NOMO-1 treated with dmso at 0.1 percent for 144 hours (cell line): ENCODE data around the gene MOB4.
"Not testable (repeated sequence)": the region's sequence is repeated elsewhere in the genome, so short reads cannot be mapped to it uniquely, and the experiment has no call there.

Source experiments
- DNase-seq: peaks from one replicate; lab custom pipeline; 2025; ENCODE audit not compliant: unreplicated experiment; lab: John Stamatoyannopoulos, UW

Gene MOB4

GRCh38 chr2:197587255-197587654 lies 71.4 kb downstream of the MOB4 start:
- DNase-seq, result not testable (repeated sequence)

- DNase-seq, result no peak
Observed at GRCh38 chr2:197591339-197592072, 75.6 kb downstream of the MOB4 start.

- DNase-seq, result no peak
Observed at GRCh38 chr2:197596766-197597165, 80.9 kb downstream of the MOB4 start.

- no peak for DNase-seq
Observed at GRCh38 chr2:197597166-197597565, 81.3 kb downstream of the MOB4 start.

DNA sequence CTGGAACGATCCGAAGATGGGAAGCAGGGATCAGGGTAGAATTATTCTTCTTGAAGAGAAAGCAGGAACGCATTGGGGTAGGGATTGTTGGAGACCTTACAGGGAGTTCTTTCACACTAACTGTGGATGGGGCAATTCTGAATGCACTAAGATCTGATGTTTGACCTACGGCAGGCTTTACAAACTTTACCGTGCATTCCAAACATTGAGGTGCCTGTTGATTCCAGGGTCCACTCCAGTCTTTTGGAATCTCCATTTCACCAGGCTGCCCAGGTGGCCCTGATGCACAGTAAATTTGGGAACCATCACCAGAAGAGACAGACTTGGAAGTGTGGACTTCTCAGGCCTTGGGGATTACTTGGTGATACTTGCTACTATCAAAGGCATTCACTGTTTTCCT lies 82.6 kb downstream of the MOB4 start:
- no peak for DNase-seq

DNA sequence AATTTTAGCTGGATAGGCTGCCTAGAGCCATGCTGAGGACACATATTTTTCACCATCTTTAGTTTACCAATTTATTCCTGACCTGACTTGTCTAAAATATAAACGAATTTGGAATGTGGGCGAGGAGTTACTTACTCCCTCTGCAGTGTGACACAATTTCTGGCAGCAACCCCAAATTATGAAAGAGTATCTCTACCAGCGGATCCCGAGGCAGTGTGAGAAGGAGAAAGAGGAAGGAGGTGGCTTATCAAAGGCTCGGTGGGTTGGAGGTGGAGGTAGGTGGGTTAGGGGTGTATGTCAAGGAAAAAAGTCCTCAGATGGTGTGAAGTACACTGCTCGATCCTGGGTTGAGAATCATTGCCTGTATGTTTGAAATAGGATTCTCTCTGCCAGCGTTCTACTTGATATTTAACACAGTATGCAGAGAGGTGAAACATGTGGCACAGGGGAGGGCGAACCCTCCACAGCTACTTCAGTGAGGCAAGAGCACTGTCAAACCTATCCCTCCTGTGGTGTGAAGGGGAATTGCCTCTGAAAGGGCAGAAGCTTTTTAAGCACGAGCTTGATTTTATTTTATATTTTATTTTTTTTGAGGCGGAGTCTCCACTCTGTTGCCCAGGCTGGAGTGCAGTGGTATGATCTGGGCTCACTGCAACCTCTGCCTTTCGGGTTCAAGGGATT lies 83.6 kb downstream of the MOB4 start:
- DNase-seq, result peak; percentile 29

DNA sequence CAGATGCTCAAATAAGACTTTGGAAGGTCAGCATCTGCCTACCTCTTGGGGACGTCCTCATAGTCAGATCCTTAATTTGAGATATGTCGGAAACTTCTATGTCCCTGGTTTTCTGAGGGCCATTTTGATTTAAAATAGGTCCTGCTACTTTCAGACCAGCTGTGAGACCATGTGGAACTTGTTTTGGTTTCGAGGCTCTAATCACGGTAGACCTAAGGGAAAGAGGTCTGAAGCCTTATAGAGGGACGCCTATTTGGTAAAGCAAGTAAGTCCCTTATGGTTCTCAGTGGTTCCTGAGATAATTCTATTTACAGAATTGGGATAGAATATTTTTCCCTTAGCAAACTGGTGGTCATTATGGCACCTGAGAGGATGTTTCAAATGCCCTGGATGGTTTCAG lies 84.4 kb downstream of the MOB4 start:
- DNase-seq, result no peak

DNA sequence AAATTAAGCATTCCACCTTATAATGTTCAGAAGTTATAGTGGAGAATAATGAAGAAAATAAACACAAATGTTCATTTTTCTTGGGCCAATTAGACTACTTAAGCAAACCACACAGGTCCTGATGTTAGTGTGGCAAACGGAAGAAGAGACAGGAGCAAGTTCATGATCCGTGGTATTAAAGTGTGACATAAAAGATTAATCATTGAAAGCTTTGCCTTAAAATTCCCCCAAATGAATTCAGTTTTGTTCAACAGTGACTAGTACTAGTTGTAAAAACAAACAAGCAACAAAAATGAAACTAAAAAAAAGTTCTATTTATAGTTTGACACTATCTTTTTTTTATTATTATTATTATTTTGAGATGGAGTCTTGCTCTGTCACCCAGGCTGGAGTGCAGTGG lies 85.9 kb downstream of the MOB4 start:
- no peak for DNase-seq
